WTC11 (cell line): ENCODE results near the gene ZDHHC24. TPM values are rescaled to one million over a fixed set of nuclear protein-coding genes. Genes with fewer than 3 reads are reported as not detected.

Source experiments
- ATAC-seq: fragments of 200-7000 bp; cut with Tn5 transposase; 2 replicates; pipeline ENCODE4 v1.10.0; 2021; ENCODE audit warnings: mild to moderate bottlenecking, moderate library complexity
- CTCF ChIA-PET: fragments of 300-600 bp; sonication (Branson Sonifier 250); formaldehyde crosslinking; loops from one replicate; lab custom pipeline; 2021; ENCODE audit warnings: antibody characterized with exemption; lab: Charles Lee
- POLR2A ChIA-PET: fragments of 350-600 bp; sonication (Branson Sonifier 250); formaldehyde crosslinking; loops from one replicate; lab custom pipeline; 2021; ENCODE audit warnings: antibody characterized with exemption; lab: Charles Lee
- DNase-seq: peaks from one replicate; pipeline ENCODE4 v3.0.0; 2021; ENCODE audit warnings: low spot score
- H3K27ac Mint-ChIP-seq: 2 replicates; pipeline ENCODE4 v1.8.0; 2021; ENCODE audit warnings: mixed read lengths
- H3K27me3 Mint-ChIP-seq: 2 replicates; pipeline ENCODE4 v1.8.0; 2021; ENCODE audit warnings: low read depth, mild to moderate bottlenecking, moderate library complexity, mixed read lengths
- H3K36me3 Mint-ChIP-seq: 2 replicates; pipeline ENCODE4 v1.8.0; 2021; ENCODE audit warnings: mixed read lengths
- H3K4me1 Mint-ChIP-seq: 2 replicates; pipeline ENCODE4 v1.8.0; 2022; ENCODE audit warnings: mixed read lengths
- H3K4me3 Mint-ChIP-seq: 2 replicates; pipeline ENCODE4 v1.8.0; 2021; ENCODE audit warnings: mild to moderate bottlenecking, moderate library complexity, mixed read lengths
- H3K9me3 Mint-ChIP-seq: 2 replicates; pipeline ENCODE4 v1.8.0; 2021; ENCODE audit warnings: mixed read lengths
- CBFB ChIP-seq: sonication (generic); formaldehyde crosslinking; IDR thresholded peaks from 2 replicates; pipeline ENCODE4 v1.8.1; 2022; ENCODE audit warnings: mild to moderate bottlenecking, low read depth, missing genetic modification reagents
- CTCF ChIP-seq: fragments of 200-600 bp; IDR thresholded peaks from 2 replicates; pipeline ENCODE4 v1.8.0; 2022; ENCODE audit warnings: antibody characterized with exemption
- E2F4 ChIP-seq: sonication (generic); formaldehyde crosslinking; IDR thresholded peaks from 2 replicates; pipeline ENCODE4 v1.8.1; 2022; ENCODE audit warnings: low read depth, mild to moderate bottlenecking, moderate library complexity, missing genetic modification reagents, borderline replicate concordance
- EMX1 ChIP-seq: fragments of 250-450 bp; sonication (Bioruptor Pico); IDR thresholded peaks from 2 replicates; pipeline ENCODE4 v1.8.0; 2021; ENCODE audit warnings: mild to moderate bottlenecking
- FOXJ3 ChIP-seq: sonication (generic); formaldehyde crosslinking; IDR thresholded peaks from 2 replicates; pipeline ENCODE4 v1.9.0; 2021; ENCODE audit warnings: missing genetic modification reagents, mild to moderate bottlenecking, borderline replicate concordance
- GTF2I ChIP-seq: fragments of 250-450 bp; sonication (Bioruptor Pico); conservative IDR thresholded peaks from 2 replicates; pipeline ENCODE4 v1.4.0; 2021; ENCODE audit warnings: mild to moderate bottlenecking
- HMGA2 ChIP-seq: fragments of 250-450 bp; sonication (Bioruptor Pico); IDR thresholded peaks from 2 replicates; pipeline ENCODE4 v1.4.0; 2021; ENCODE audit warnings: mild to moderate bottlenecking, moderate library complexity
- IRF2 ChIP-seq: sonication (generic); formaldehyde crosslinking; IDR thresholded peaks from 2 replicates; pipeline ENCODE4 v1.8.0; 2022; ENCODE audit warnings: low read depth, missing genetic modification reagents, borderline replicate concordance
- MAX ChIP-seq: sonication (generic); formaldehyde crosslinking; IDR thresholded peaks from 2 replicates; pipeline ENCODE4 v1.8.0; 2022; ENCODE audit warnings: mild to moderate bottlenecking, missing genetic modification reagents
- MXD4 ChIP-seq: fragments of 250-450 bp; sonication (Bioruptor Pico); IDR thresholded peaks from 2 replicates; pipeline ENCODE4 v1.8.0; 2021; ENCODE audit warnings: mild to moderate bottlenecking, moderate library complexity, borderline replicate concordance
- NFYB ChIP-seq: sonication (generic); formaldehyde crosslinking; conservative IDR thresholded peaks from 2 replicates; pipeline ENCODE4 v1.8.0; 2022; ENCODE audit warnings: low read depth, missing genetic modification reagents
- OVOL2 ChIP-seq: fragments of 250-450 bp; sonication (Bioruptor Pico); IDR thresholded peaks from 2 replicates; pipeline ENCODE4 v1.9.0; 2021; ENCODE audit warnings: mild to moderate bottlenecking, borderline replicate concordance
- SP1 ChIP-seq: sonication (generic); formaldehyde crosslinking; conservative IDR thresholded peaks from 2 replicates; pipeline ENCODE4 v1.8.1; 2022; ENCODE audit warnings: missing genetic modification reagents
- TEAD1 ChIP-seq: sonication (generic); formaldehyde crosslinking; IDR thresholded peaks from 2 replicates; pipeline ENCODE4 v1.8.0; 2022; ENCODE audit warnings: mild to moderate bottlenecking, missing genetic modification reagents
- USF1 ChIP-seq: sonication (generic); formaldehyde crosslinking; IDR thresholded peaks from 2 replicates; pipeline ENCODE4 v1.8.0; 2022; ENCODE audit warnings: mild to moderate bottlenecking, missing genetic modification reagents
- ZMAT4 ChIP-seq: fragments of 250-450 bp; sonication (Bioruptor Pico); IDR thresholded peaks from 2 replicates; pipeline ENCODE4 v1.9.0; 2021; ENCODE audit warnings: mild to moderate bottlenecking
- ZNF263 ChIP-seq: sonication (generic); formaldehyde crosslinking; IDR thresholded peaks from 2 replicates; pipeline ENCODE4 v1.8.1; 2022; ENCODE audit warnings: low read depth, mild to moderate bottlenecking, moderate library complexity, missing genetic modification reagents
- total RNA-seq: library from RNA; stranded (reverse); gene quantifications from 3 replicates; pipeline ENCODE4 v1.2.3, GENCODE V29; 2021
- TF ChIP-seq, protein P1 (sequence below): sonication (generic); formaldehyde crosslinking; IDR thresholded peaks from 2 replicates; pipeline ENCODE4 v1.8.1; 2022; ENCODE audit warnings: mild to moderate bottlenecking, missing genetic modification reagents, moderate library complexity, borderline replicate concordance
- TF ChIP-seq, protein P2 (sequence below): sonication (generic); formaldehyde crosslinking; IDR thresholded peaks from 2 replicates; pipeline ENCODE4 v1.8.0; 2022; ENCODE audit warnings: missing genetic modification reagents

The ZDHHC24 gene
- total RNA-seq, 1 experiment from 2014 or later = 14.8 TPM

DNA sequence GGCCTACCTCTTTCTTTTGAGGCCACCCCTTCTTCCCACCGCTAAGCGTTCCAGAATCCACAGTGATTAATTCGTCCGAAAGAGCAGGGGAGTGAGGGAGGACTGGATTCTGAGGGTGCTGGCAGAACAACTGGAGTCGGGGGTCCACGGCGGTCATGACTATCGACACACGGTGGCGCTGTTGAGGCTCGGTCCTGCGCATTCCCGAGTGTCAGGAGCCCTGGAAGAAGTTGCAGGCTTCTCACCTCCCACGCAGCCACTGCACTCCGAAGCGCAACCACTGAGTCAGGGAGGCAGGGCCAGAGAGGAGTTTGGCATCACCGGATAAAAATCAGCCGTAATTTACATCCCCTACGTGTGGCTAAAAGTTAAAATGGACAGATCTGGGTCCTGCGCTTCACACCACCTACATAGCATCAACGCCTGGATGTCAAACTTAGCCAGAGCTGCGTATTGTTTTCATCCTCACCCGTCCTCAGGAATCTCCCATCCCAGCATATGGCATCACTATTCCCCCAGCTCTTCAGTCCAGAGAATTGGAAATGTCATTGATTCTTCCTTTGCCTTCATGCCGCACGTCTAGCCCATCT is 33.3 kb upstream of the ZDHHC24 start:
- H3K36me3 Mint-ChIP-seq = peaks cover 28% of the 10 kb centered on the region
- DNase-seq = peak; percentile 88
- ChIA-PET POLR2A (interaction anchor here (1.0 kb wide), 1 partner anchor 13 kb away, joined by 3 read pairs; the partner anchor contains the start of gene CCDC87), CTCF (interaction anchor here (0.6 to 4.4 kb wide), 10 partner anchors 10 to 99 kb away, joined by 3 to 18 read pairs (median 5); partner anchors contain the start of genes ACTN3, CCDC87, CCS and CTSF)
- peaks cover 40% of the 10 kb centered on the region for H3K27me3 Mint-ChIP-seq
- no peak overlapping the region for H3K27ac Mint-ChIP-seq
- peak; percentile 82 for TF ChIP-seq CTCF
- TF ChIP-seq MAX (CRISPR knock-in tag) = 0 out of 2 replicates have a peak, but pooled peaks have one; percentile 42
- TF ChIP-seq E2F4 (CRISPR knock-in tag) = no peak
- no peak overlapping the region for H3K4me3 Mint-ChIP-seq
- peaks cover 3% of the 10 kb centered on the region; the same call in 1 of the 2 replicates for H3K4me1 Mint-ChIP-seq
- H3K9me3 Mint-ChIP-seq = peaks cover 35% of the 10 kb centered on the region
- ATAC-seq = peak; percentile 95

- H3K9me3 Mint-ChIP-seq = peaks cover 27% of the 10 kb centered on the region
- DNase-seq = no peak
- TF ChIP-seq EMX1 (CRISPR knock-in tag) = no peak
- TF ChIP-seq USF1 (CRISPR knock-in tag) = no peak
- no peak for TF ChIP-seq NFYB
- TF ChIP-seq SP1 (CRISPR knock-in tag) = no peak
- no peak for TF ChIP-seq MXD4 (CRISPR knock-in tag)
- no peak for TF ChIP-seq TEAD1 (CRISPR knock-in tag)
- no peak for TF ChIP-seq ZMAT4 (CRISPR knock-in tag)
- TF ChIP-seq HMGA2 (CRISPR knock-in tag) = no peak
- TF ChIP-seq, protein P1, sequence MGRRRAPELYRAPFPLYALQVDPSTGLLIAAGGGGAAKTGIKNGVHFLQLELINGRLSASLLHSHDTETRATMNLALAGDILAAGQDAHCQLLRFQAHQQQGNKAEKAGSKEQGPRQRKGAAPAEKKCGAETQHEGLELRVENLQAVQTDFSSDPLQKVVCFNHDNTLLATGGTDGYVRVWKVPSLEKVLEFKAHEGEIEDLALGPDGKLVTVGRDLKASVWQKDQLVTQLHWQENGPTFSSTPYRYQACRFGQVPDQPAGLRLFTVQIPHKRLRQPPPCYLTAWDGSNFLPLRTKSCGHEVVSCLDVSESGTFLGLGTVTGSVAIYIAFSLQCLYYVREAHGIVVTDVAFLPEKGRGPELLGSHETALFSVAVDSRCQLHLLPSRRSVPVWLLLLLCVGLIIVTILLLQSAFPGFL (CRISPR knock-in tag) = no peak
- no peak for TF ChIP-seq CBFB (CRISPR knock-in tag)
- TF ChIP-seq CTCF = no peak
- TF ChIP-seq FOXJ3 (CRISPR knock-in tag) = no peak
- TF ChIP-seq, protein P2, sequence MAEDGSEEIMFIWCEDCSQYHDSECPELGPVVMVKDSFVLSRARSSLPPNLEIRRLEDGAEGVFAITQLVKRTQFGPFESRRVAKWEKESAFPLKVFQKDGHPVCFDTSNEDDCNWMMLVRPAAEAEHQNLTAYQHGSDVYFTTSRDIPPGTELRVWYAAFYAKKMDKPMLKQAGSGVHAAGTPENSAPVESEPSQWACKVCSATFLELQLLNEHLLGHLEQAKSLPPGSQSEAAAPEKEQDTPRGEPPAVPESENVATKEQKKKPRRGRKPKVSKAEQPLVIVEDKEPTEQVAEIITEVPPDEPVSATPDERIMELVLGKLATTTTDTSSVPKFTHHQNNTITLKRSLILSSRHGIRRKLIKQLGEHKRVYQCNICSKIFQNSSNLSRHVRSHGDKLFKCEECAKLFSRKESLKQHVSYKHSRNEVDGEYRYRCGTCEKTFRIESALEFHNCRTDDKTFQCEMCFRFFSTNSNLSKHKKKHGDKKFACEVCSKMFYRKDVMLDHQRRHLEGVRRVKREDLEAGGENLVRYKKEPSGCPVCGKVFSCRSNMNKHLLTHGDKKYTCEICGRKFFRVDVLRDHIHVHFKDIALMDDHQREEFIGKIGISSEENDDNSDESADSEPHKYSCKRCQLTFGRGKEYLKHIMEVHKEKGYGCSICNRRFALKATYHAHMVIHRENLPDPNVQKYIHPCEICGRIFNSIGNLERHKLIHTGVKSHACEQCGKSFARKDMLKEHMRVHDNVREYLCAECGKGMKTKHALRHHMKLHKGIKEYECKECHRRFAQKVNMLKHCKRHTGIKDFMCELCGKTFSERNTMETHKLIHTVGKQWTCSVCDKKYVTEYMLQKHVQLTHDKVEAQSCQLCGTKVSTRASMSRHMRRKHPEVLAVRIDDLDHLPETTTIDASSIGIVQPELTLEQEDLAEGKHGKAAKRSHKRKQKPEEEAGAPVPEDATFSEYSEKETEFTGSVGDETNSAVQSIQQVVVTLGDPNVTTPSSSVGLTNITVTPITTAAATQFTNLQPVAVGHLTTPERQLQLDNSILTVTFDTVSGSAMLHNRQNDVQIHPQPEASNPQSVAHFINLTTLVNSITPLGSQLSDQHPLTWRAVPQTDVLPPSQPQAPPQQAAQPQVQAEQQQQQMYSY (CRISPR knock-in tag) = no peak
- no peak for TF ChIP-seq IRF2 (CRISPR knock-in tag)
- no peak for TF ChIP-seq OVOL2 (CRISPR knock-in tag)
- no peak for TF ChIP-seq GTF2I (CRISPR knock-in tag)
- TF ChIP-seq ZNF263 = no peak
Observed at GRCh38 chr11:66570850-66571180, 25.0 kb upstream of the ZDHHC24 start.

More at GRCh38 chr11:66570850-66571180, 25.0 kb upstream of the ZDHHC24 start:
- POLR2A ChIA-PET = no interaction called here
- Mint-ChIP-seq H3K27me3 (peaks cover 33% of the 10 kb centered on the region), H3K4me1 (peaks cover 21% of the 10 kb centered on the region), H3K27ac (peak overlapping the region; percentile 94), H3K4me3 (no peak overlapping the region), H3K36me3 (peaks cover 26% of the 10 kb centered on the region)
- CTCF ChIA-PET = interaction anchor here (0.7 to 3.5 kb wide), 2 partner anchors 21 to 31 kb away, joined by 3 to 18 read pairs; partner anchors contain the start of genes CCDC87 and CCS
- 0 out of 2 replicates have a peak, but pooled peaks have one; percentile 8 for ATAC-seq
